ELF-1 (cell line): ENCODE results near the gene MAP3K9.
"Not testable (repeated sequence)": the region's sequence is repeated elsewhere in the genome, so short reads cannot be mapped to it uniquely, and the experiment has no call there.

ENCODE experiments used
- DNase-seq: peaks from one replicate; pipeline ENCODE4 v3.0.0-alpha.2; 2016; ENCODE audit warnings: low read depth, low spot score

The MAP3K9 gene

DNA sequence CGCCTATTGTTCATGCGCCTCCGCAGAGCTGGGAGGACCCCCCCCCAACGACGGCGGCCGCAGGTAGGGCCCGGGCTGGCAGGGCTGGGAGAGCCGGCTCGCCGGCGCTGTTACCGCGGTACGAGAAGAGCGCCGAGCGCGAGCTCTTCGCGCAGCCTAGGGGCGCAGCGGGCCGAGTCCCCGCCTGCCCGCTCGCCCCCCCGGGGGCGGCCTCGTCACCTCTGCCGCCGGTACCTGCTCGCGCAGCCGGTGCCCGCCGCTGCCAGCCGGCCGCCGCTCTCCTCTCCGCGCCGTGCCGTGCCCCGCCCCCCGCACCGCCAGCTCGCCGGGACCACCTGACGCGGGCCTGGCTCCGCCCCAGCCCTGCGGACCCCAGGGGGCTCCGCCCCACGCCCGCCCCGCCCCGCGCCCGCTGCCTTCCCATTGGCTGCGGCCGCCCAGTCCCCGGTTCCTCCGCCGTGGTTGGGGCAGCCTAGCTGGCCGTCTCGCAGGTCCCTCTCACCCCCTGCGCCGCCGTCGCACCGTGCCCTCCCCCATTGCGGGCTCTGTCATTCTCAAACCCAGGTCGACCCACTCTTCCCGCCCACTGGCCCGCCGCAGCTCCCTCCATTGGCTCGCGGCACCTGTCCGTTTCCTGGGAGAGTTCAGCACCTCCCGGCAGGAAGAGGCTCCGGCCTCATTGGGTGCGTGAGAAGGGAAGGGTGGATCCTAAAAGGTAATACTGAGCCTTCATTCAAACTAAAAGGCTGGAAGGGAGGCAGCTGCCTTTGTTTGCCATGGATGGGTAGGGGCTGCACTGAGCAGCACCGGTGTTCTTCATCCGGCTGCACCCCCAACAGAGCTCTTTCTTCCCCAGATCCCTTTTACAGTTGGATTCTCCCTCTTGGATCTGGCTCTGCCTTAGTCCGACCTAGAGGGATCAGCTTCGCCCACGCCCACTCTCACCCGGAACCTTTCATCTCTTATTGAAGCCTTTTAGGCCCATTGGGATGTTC is at the start of gene MAP3K9:
Gene MAP3K9 (minus strand): TSS at position 289 of the 995 bp plus-strand sequence. CDS start 342 bp downstream, outside the sequence.
- peak; percentile 99 for DNase-seq

DNA sequence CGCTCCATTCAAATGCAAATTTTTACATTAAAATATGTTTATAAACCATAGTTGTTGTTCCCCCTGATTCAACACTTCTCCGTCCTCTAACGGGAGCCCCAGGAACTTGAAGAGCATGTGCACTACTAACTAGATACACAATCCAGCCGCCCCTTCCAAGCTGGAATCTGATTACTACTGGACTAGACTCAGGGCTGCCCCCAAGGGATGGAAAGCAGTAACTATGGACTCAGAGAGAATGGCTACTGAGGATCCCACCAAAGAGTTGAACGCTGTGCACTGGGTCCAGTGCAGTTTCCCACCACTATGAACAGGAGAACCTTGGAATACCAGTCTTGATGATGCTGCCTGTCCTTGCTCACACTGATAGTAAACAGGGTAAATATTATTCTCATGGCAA is 49.3 kb upstream of the MAP3K9 start:
- no peak for DNase-seq

DNA sequence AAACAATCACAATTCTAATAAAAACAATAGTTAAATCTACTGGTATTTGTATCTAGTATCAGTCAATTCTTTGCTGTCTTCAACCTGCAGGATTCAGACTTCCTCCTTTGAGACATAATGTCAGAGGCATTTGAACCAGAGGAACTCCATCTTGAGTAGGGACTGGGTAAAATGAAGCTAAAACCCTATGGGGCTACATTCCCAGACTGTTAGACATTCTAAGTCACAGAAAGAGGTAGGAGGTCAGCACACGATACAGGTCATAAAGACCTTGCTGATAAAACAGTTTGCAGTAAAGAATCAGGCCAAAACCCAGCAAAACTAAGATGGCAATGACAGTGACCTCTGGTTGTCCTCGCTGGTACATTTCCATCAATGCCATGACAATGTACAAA is 48.2 kb upstream of the MAP3K9 start:
- no peak for DNase-seq

DNA sequence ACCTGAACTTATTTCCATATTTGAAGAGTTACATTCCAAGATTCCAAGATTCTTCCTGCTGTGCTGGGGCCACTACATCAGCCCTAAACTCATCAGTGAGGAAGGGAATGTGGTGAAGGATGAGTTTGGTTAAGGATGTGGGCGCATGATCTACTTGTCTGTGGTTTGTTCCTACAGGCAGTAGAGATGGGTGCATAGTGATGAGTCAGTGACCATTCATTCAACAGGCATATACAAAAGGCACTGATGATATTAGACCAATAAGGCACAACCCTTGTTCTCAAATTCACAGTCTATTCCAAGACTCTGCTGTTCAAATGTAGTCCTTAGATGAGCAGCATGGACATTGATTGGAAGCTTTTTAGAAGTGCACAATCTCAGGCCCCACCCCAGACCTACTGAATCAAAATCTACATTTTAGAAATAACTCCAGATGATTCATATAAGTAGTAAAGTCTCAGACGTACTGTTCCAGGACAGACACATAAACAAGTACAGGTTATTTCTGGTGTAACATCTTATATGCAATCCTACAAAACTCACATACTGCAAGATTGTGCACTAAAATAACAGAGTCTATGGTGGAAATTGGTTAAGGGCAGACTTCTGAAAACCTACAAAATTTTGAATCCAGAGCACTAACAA is 47.7 kb upstream of the MAP3K9 start:
- no peak for DNase-seq

DNA sequence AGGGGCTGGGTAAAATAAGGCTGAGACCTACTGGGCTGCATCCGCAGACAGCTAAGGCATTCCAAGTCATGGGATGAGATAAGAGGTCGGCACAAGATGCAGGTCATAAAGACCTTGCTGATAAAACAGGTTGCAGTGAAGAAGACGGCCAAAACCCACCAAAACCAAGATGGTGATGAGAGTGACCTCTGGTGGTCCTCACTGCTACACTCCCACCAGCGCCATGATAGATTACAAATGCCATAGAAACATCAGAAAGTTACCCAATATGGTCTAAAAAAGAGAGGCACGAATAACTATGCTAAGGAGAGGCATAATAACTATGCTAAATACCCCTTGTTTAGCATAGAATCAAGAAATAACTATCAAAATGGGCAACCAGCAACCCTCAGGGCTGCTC is 46.2 kb upstream of the MAP3K9 start:
- DNase-seq: no peak

DNA sequence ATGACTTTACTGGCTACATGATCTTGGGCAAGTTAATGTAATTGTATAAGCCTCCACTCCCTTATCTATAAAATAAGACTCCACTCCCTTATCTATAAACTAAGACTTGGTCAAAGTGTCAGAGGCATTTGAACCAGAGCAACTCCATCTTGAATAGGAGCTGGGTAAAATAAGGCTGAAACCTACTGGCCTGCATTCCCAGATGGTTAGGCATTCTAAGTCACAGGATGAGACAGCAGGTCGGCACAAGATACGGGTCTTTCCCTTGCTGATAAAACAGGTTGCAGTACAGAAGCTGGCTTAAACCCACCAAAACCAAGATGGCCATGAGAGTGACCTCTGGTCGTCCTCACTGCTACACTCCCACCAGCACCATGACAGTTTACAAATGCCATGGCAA is 44.3 kb upstream of the MAP3K9 start:
- not testable (repeated sequence) for DNase-seq

DNA sequence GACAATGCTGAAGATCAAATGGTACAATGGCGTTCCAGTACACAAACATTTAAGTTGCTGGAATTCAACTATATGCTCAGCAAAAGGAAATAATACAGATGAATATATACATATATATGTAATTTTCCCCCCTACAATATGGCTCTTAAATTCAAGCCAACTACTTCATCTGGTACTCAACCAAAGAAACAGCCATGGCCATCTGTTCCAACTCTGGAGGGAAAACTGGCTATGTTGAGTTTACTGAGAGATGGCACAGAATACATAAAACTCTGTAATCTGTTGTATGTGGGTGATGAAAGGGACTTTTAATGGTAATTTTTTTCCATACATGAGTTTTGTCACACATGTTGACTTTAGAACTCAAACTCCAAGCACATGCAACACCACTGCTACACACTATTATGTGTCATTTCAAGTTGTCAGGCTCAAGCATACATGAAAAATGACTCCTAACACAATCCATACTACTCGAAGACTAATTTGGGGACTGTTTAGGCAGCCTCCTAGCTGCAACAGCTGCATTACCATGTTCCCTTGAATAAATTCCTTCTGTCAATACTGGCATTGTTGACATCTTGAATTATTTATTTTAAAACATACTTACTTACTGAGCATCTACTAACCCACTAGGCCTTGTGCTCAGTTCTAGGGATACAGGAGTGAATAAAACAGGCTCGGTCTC is 38.2 kb upstream of the MAP3K9 start:
- no peak for DNase-seq

DNA sequence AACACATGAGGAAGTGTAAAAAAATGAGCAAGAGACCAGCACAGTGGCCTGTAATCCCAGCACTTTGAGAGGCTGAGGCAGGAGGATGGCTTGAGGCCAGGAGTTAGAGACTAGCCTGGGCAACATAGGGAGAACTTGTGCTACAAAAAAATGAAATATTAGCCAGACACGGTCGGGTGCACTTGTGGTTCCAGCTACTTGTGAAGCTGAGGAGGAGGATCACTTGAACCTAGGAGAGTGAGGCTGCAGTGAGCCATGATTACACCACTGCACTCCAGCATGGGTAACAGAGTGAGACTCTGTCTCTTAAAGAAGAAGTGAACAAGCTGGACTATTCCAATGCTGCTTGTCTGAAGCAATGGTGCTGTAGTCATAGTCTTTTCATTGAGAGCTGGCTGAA is 36.3 kb upstream of the MAP3K9 start:
- DNase-seq: no peak

DNA sequence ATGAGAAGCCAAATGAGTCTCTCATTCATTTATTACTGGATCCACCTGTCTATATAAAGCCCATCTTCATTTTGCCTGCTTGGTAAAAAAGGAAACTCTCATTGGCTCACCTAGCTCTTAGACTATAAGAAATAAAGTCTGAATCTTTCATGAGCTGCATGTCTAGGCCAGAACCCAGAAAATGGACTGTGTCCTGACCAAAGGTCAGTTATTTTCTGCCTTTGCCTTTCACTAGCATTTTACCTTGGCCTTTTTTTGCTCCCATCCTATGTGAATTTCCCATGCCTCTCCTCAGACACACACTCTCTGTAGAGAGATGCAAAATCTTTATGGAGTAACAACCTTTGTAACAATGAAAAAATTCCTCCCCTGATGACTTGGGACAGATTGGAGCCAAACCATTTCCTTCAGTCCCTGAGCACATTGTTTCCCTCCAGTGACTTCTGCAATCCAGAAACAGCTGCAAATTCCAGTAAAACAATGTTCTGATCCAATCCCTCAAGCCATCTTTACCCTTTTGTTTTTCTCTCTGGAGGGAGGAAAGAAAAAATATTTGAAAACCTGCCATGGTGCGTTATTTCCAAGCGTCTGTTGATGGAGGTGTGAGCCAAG is 33.6 kb upstream of the MAP3K9 start:
- DNase-seq: no peak

DNA sequence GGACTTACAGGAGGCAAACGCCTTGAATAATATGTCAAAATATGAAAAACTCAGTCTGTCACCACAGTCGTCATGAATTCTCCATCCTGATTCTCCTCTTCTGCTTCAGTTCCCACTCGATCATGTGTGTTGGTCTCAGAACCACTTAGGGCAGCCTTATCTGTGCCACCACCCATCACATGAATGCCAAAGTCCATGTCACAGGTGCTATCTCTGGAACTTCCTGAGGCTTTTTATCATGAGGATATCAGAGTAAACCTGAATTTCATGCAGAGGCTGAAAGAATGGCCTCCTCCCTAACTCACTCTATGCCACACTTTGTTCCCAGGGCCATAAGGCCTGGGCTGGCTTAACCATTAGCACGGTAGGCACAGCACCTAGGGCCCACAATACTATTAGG is 28.8 kb upstream of the MAP3K9 start:
- DNase-seq: no peak

DNA sequence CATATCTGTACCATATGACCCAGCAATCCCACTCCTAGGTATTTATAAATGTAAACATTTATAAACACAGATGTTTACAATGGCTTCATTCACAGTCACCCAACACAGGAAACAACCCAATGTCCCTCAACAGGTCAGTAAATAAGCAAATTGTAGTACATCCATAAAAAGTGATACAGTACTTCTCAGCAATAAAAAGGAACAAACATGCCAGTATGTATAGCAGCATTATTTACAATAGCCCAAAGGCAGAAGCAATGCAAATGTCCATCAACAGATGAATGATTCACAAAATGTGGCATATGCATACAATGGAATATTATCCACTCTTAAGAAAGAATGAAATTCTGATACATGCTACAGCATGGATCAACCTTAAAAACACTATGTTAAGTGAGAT is 27.6 kb upstream of the MAP3K9 start:
- no peak for DNase-seq

DNA sequence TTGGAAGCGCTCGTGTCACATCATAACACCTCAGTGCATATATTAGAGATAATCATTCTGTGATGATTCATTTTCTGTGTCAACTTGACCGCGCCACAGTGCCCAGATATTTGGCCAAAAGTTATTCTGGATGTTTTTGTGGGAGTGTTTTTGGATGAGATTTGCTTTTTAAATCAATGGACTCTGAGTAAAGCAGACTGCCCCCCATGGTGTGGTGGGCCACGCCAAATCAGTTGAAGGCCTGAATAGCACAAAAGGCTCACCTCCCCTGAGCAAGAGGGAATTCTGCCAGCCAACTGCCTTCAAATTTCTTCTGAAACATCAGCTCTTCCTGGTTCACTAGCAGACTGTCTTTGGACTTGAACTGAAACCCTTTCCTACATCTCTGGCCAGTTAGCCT is 24.6 kb upstream of the MAP3K9 start:
- no peak for DNase-seq

DNA sequence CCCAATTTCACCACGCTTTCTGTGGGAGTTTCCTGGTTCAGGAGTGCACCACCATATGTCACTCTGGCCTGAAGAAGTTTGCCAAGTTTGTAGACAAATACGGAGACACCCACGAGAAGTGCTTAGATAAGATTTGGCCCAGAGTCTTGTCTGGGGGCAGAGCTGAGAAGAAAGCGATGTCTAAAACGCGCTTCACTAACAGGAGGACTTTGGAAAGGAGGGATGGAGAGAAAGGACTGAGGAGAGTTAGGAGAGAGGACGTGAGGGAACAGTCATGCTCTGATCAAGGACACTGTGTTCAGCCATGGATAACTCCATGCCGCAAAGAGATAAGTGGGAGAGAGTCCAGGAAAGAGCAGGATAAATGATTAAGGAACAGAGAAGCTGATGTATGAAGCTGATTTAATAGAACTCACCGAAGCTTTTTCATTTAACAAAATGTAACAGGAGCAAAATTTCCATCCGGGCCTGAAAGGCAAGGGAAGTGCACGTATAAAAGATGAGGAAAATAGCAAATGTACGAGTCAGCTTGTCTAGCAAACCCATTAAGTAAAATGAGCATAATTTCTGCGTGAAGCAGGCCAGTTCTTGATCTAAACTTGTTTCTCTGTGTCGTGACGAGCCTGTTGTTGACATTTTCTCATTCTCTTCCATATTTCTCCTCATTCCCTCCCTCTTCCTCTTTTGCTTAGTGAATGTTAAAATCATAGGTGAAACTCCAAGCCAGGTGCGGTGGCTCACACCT is 23.4 kb upstream of the MAP3K9 start:
- DNase-seq: no peak

DNA sequence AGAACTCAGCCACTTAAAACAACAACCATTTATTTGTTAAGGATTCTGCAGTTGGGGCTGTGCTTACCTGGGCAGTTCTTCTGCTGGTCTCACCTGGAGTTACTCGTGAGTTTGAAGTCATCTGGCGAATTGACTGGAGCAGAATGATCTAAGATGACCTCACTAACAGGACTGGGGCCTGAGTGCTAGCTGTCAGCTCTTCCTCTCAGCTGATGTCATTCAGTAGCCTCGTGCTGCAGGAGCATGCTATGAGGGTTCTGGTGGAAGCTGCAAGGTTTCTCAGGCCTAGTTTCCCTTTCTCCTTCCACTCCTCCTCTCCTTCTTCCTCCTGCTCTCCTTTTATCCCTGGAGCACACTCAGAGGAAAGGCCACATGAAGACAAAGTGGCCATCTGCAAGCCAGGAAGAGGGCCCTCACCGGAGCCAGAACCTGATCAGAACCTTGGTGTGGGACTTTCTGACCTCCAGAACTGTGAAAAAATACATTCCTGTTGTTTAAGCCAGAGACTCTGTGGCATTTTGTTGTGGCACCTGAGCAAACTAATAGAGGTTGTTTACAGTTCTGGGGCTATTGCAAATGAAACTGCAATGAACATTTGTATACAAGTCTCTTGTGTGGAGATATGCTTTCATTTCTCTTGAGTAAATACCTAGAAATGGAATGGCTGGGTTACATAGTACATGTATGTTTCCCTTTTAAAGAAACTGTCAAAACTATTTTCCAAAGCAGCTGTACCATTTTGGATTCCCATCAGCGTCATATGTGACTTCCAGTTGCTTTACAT is 21.9 kb upstream of the MAP3K9 start:
- DNase-seq: no peak

DNA sequence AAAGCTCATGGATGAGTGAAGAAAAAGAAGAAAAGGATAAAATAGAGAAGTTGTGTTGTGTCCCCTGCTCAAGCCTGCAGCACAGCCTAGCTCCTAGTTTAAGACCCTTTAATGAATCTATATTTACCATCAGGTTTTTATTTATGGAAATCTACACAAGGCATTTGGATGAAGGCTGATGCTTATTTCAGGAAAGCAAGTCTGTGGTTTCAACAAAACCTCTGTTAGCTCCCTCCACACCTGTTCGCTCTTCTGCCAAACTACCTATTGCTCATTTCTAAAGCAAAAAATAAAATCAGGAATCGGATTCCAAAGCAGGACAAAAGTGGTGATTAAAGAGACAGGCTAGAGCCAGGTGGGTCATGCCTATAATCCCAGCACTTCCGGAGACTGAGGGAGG is 18.9 kb upstream of the MAP3K9 start:
- no peak for DNase-seq

DNA sequence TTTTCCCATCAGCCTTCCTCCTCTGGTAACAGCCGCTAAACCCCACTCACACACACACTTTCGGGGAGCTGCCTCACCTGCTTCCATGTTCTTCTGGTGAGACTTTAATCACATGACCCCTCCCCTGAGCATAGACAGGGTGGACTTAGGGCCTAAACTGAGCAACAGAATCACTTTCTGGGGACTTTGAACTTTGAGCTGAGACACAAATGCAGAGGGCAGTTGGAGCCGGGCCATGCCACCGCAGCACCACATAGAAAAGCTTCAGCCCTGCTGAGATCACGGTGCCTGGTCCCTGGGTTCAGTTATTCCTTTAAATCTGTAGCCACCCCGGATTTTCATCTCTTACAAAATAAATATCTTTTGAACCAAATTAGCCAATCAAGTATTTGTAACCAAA is 18.4 kb upstream of the MAP3K9 start:
- no peak for DNase-seq

DNA sequence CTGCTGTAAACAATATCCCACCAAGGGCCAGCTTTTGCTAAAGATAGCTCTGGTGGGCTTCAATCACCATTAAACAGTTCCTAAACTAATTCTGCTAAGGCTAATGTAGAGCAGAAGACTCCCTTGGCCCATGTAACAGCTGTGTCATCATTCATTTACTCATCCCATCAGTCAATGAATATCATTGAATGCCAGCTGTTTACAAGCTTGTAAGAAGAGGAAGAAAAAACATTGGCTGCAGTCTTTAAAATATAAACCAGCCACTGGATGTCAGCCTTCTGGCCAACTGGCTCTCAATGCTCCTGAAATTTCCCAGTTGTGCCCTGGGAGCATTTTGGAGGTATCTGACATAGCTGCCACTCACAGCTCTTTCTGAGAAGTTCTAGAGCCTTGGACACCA is 18.0 kb upstream of the MAP3K9 start:
- DNase-seq: no peak

DNA sequence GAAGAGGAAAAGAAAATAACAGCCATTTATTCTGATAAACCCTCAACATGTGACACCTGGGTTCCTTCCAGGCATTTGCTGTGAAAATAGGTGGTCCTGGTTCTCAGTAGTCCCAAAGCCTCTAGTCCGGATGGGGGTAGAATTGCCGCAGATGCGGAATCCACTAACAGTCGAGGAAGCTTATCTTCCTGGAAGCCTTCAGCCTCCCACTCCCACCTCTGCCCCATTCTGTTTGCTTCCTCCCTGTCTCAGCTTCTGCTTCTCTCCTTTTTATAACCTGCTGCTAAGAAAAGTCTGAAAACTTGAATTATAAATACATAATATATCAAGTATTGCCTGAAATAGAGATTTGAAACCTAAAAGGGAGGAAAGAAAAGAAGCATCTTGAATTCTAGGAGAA is 14.0 kb upstream of the MAP3K9 start:
- no peak for DNase-seq

DNA sequence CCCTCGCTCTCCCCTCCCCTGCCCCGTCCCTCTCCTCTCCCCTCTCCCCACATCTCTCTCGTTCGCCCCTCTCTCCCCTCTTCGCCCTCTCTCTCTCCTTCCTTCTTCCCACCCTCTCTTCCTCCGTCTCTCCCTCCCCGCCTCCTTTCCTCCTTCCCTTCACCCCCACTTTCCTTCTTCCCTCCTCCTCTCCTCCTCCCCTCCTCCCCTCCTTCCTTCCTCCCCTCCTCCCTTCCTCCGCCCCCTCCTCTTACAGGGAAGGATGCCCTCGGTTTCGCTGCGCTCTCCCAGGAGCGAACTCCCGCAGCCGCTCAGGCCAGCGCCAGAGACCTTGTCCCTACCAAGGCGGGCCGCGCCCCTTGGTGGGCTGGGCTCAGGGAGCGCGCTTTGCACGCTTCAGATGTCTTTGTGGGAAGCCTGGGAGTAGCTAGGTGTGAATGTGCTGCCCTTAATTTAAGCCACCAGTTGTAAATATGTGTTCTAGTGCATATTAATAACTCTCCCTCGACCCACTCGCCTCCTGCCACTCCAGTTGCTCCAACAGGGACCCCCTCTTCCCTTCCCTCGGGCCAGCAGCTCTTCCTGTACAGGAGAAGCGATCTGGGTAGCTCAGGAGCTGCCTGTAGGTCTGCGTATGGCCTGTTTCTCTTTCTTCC is 13.3 kb upstream of the MAP3K9 start:
- peak; percentile 76 for DNase-seq
